Measurements from ENCODE around the gene TARP.

Gene TARP

GRCh38 chr7:38215735-38216670 lies 57.4 kb downstream of the TARP start:
- peak; percentile 56 to 67 for DNase-seq (ENCODE audit: low read depth in 2 of 2)

DNA sequence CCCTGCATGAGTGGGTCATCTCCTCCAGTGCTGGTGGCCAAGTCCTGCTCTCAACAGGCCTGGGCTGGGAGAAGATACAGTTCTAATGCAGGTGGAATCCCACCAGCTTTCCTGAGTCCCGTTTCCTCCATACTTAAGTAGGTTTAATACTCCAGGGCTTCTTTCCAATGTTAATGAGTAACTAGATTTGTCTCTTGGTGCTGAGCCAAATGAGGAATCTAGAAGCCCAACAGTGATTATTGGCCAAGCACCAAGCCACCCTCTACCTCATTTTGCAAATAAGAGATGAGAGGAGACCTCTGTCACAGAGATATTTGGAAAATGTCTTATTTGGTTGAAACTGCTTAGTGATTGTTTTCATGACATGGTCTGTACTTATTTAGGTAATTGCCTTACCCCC lies 58.3 kb downstream of the TARP start:
- no peak for DNase-seq (ENCODE audit: low read depth in 2 of 2)

- no peak for DNase-seq (ENCODE audit: low read depth in 2 of 2)
These were observed 61.5 kb downstream of the TARP start for GRCh38 chr7:38211940-38212339.

DNA sequence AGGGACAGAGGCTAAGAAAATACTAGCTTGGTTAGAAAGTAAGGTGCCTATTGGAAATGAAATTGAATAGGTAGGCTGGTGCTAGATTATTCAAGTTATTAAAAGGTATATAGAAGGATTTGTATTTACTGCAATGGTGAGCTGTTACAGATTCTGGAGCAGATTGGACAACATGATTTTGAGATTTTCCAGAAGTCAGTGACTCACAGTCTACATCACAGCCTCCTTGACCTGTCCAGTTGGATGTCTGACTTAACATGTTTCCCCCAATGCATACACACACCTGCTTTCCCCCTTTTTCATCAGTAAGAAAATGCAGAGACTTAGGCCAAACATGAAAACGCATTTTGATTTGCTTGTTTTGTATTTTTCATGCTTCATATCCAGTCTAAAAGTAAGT lies 62.0 kb downstream of the TARP start:
- DNase-seq (ENCODE audit: low read depth in 2 of 2), result no peak

All from stimulated activated CD4-positive, alpha-beta T cell treated with anti-CD3 and anti-CD28 coated beads, Interleukin-12 subunit alpha, Interleukin-12 subunit beta, amount 100 ng/mL, for 24 hours (primary cell).